Small intestine (tissue), 7 donors: ENCODE measurements around the gene CR1L. TPM values are rescaled to one million over a fixed set of nuclear protein-coding genes. Genes with fewer than 3 reads are reported as not detected.
"Not testable (repeated sequence)": the region's sequence is repeated elsewhere in the genome, so short reads cannot be mapped to it uniquely, and the experiment has no call there.

Source experiments
- DNase-seq, 2 donors: peaks; one replicate each; pipeline versions ENCODE4 v3.0.0 to v3.0.0-alpha.2; 2013
- FAIRE-seq: peaks from 2 replicates; lab custom pipeline; 2012; peaks lifted over from hg19 to GRCh38; lab: Jason Lieb, UNC
- H3K27ac ChIP-seq, 3 donors: one replicate each; pipeline ENCODE4 v1.5.1; 2013; ENCODE audit warnings: low read length in 2 of 3, mild to moderate bottlenecking in 2 of 3, control low read depth in 1 of 3, inconsistent platforms in 1 of 3, low read depth in 1 of 3, moderate library complexity in 1 of 3
- H3K27me3 ChIP-seq, 3 donors: one replicate each; pipeline ENCODE4 v1.6.1; 2013; ENCODE audit warnings: low read length in 3 of 3, inconsistent platforms in 1 of 3; ENCODE audit not compliant: control insufficient read depth in 3 of 3, insufficient read depth in 3 of 3
- H3K36me3 ChIP-seq, 3 donors: one replicate each; pipeline ENCODE4 v1.6.1; 2013; ENCODE audit warnings: low read length in 3 of 3, inconsistent platforms in 1 of 3, low read depth in 1 of 3, mild to moderate bottlenecking in 1 of 3, moderate library complexity in 1 of 3; ENCODE audit not compliant: control insufficient read depth in 3 of 3, insufficient read depth in 2 of 3
- H3K4me1 ChIP-seq, 3 donors: one replicate each; pipeline ENCODE4 v1.6.1; 2013; ENCODE audit warnings: low read length in 2 of 3, inconsistent platforms in 1 of 3, low read depth in 1 of 3, mild to moderate bottlenecking in 1 of 3, moderate library complexity in 1 of 3; ENCODE audit not compliant: control insufficient read depth in 3 of 3, insufficient read depth in 2 of 3
- H3K4me3 ChIP-seq, 3 donors: one replicate each; pipeline ENCODE4 v1.5.1; 2013; ENCODE audit warnings: low read length in 3 of 3, control low read depth in 1 of 3, inconsistent platforms in 1 of 3, low read depth in 1 of 3, mild to moderate bottlenecking in 1 of 3, moderate library complexity in 1 of 3
- H3K9me3 ChIP-seq, 2 donors: one replicate each; pipeline ENCODE4 v1.6.1; 2013; ENCODE audit warnings: low read depth in 1 of 2, low read length in 1 of 2; ENCODE audit not compliant: control insufficient read depth in 2 of 2, insufficient read depth in 1 of 2
- WGBS, 3 donors: extraction: QIAGEN DNeasy Blood & Tissue Kit; methylation state at CpG; one replicate each; pipeline ENCODE4 v1.1.7; 2013; 5-methylcytosine and 5-hydroxymethylcytosine counted together
- polyA plus RNA-seq, 4 donors: library from polyadenylated mRNA; stranded (reverse) in 3 of 4; unstranded in 1 of 4; fragments of 200-250 nt in 3 of 4; fragments of 120-200 nt in 1 of 4; gene quantifications; one replicate each; pipeline versions ENCODE4 v1.2.1 to v1.2.3, GENCODE V29; 2013
- donor health status: healthy with polysubstance abuse.
- donor health status: control.
- donor health status: control.
- donor health status: Bipolar disorder and iron deficiency.
- donor health status: healthy.

CR1L gene
- polyA plus RNA-seq, 4 donors: 0.19 TPM; not detected in 3

DNA sequence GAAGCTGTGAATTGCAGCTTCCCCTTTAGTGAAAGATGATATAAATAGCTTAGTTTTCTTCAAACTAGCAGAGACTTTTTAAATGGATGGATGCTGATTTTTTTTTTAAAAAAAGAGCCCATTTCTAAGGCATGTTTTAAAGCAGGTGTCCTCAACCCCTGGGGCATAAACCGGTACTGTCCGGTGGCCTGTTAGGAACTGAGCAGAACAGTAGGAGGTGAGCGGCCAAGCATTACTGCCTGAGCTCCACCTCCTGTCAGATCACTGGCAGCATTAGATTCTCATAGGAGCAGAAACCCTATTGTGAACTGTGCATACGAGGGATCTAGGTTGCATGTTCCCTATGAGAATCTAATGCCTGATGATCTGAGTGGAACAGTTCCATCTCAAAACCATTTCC, 31.2 kb downstream of the CR1L start:
- Histone ChIP-seq H3K27me3 (peaks cover 0 to 8% (median 2%) of the 10 kb centered on the region in 3 donors), H3K27ac (no peak overlapping the region), H3K4me3 (no peak overlapping the region), H3K36me3 (no peaks in the 10 kb centered on the region), H3K9me3 (no peaks in the 10 kb centered on the region), H3K4me1 (no peaks in the 10 kb centered on the region)
- DNase-seq (no peak), FAIRE-seq (no peak)
- 81 to 89% (median 88%) methylated on average over 4 of the region's 4 CpGs for WGBS, 3 donors

DNA sequence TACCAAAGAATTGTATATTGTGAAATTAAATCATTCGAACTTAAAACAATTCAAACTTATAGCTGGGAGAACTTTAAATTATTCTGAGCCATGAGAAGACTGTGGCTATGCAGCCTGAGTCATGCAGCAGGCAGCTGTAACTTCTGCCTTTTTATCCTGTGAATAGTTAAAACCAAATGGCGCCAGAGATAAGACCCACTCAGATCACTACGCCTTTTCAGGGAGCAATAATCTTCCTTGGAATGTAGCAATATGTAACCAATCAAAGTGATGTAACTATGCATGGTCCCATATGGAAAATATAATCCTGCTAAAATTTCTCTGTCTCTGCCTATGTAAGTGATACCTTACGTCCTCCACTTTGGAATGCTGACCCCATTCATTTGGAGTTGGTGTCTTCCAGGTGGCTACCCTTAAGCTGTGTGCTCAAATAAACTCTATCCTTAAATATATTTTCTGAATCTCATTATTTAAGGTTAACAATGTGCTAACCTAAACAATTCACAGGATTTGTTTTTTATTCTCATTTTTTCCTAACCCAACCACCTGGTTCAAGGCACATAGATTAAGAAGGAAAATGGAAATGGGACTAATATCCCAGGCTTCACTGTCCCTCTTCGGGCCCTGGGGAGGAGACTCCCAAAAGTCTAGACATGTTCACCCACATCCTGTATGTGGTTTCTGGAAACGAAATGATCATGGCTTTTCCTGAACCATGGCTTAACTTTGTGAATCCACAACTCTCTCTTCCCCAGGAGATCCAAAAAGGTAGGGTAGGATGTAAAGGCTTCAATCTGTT, 35.9 kb downstream of the CR1L start:
- not testable (repeated sequence) for H3K4me3 ChIP-seq, H3K27ac ChIP-seq, H3K27me3 ChIP-seq, H3K36me3 ChIP-seq, DNase-seq, FAIRE-seq, H3K9me3 ChIP-seq, H3K4me1 ChIP-seq
- 60 to 71% (median 64%) methylated on average over 6 of the region's 6 CpGs for WGBS, 3 donors

DNA sequence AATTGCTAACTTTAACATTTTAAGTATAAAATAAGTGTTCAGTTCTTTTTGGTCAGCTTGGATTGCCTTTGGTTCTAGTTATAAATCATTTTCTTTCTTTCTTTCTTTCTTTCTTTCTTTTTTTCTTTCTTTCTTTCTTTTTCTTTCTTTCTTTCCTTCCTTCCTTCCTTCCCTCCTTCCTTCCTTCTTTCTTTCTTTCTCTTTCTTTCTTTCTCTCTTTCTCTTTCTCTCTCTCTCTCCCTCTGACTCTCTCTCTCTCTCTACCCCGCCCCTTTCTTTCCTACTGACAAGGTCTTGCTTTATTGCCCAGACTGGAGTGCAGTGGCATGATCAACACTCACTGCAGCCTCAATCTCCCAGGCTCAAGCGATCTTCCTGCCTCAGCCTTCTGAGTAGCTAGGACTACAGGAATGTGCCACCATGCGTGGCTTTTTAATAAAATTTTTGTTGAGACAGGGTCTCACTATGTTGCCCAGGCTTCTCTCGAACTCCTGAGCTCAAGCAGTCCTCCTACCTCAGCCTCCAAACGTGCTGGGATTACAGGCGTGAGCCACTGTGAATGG, 38.0 kb downstream of the CR1L start:
- not testable (repeated sequence) for FAIRE-seq, H3K4me3 ChIP-seq, H3K27ac ChIP-seq, H3K4me1 ChIP-seq, DNase-seq, H3K9me3 ChIP-seq, H3K36me3 ChIP-seq, H3K27me3 ChIP-seq
- 80 to 88% (median 85%) methylated on average over 6 of the region's 6 CpGs for WGBS, 3 donors

DNA sequence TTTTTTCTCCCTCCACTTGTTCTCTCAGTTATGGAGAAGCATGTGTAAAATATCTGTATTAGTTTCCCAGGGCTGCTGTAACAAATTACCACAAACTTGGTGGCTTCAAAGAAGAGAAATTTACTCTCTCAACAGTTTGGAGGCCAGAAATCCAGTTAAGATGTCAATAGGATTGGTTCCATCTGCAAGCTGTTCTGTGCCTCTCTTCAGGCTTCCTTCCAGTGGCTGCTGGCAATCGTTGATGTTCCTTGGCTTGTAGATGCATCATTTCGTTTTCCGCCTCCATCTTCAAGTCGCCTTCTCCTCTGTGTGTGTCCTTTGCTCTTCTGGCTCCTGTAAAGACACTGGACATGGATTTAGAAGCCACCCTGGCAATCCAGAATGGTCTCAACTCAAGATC, 45.6 kb downstream of the CR1L start:
- not testable (repeated sequence) for H3K4me3 ChIP-seq, H3K9me3 ChIP-seq, H3K27ac ChIP-seq, H3K36me3 ChIP-seq, FAIRE-seq, DNase-seq, H3K27me3 ChIP-seq, H3K4me1 ChIP-seq
- WGBS, 3 donors: 75 to 94% (median 87%) methylated on average over 4 of the region's 4 CpGs

DNA sequence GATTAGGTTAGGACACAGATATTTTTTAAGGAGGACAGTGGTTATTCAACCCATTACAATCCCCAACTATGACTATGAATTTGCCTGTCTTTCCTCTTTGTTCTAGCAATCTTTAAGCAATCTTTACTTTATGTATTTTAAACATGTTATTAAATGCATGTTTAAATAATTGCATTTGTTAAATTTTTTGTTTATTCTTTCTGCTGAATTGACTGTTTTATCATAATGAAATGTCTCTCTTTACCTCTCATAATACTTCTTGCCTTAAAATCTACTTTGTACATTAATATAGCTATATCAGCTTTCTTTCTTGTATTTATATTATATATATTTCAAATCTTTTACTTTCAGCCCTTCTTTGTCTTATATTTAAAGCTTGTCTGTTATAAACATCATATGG, 46.1 kb downstream of the CR1L start:
- Histone ChIP-seq H3K4me1 (no peaks in the 10 kb centered on the region), H3K9me3 (no peaks in the 10 kb centered on the region), H3K27ac (no peak overlapping the region), H3K36me3 (no peaks in the 10 kb centered on the region), H3K4me3 (no peak overlapping the region), H3K27me3 (peaks cover 0 to 3% (median 0%) of the 10 kb centered on the region in 3 donors)
- DNase-seq (no peak), FAIRE-seq (peak; percentile 94)

DNA sequence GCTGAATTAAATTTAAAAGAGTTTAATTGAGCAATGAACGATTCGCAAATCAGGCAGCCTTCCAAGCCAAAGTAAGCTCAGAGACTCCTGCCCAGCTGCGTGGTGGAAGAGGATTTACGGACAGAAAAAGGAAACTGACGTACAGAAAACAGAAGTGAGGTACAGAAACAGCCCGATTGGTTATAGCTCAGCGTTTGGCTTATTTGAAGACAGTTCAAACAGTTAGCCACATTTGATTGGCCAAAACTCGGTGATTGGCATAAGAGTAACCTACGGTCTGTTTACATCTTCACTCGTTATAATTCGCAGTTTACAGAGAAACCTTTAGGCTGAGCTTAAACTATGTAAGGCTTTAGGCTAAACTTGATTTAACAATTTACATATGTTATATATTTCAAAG, 46.9 kb downstream of the CR1L start:
- no peak overlapping the region for H3K27ac ChIP-seq

DNA sequence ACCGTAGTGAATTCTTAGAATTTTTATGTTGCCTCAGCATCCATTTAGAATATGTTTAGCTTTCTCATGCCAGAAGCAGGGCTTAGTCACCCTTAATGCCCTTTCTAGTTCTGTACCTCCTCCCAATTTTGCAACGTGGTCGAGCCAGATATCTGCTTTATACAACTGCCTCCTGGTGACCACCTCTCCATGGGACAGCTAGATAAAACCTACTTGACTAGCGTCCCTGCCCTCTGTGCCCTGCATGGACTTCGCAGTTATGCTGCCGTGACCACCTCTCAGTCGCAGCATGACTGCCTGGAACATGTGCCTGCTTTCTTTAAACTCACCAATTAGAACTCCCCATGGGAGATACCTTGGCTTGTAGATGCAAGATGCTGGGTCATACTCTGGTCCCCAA, 47.4 kb downstream of the CR1L start:
- DNase-seq, H3K36me3 ChIP-seq, FAIRE-seq, H3K27ac ChIP-seq, H3K27me3 ChIP-seq, H3K9me3 ChIP-seq, H3K4me3 ChIP-seq, H3K4me1 ChIP-seq: not testable (repeated sequence)
- 82 to 89% (median 84%) methylated on average over 7 of the region's 7 CpGs for WGBS, 3 donors

More for the DNA sequence above, 46.9 kb downstream of the CR1L start:
- WGBS, 3 donors: 80 to 87% (median 85%) methylated on average over 11 of the region's 11 CpGs
- DNase-seq (no peak), FAIRE-seq (no peak)
- Histone ChIP-seq H3K4me3 (no peak overlapping the region), H3K9me3 (no peaks in the 10 kb centered on the region), H3K36me3 (no peaks in the 10 kb centered on the region), H3K27me3 (peaks cover 0 to 3% (median 0%) of the 10 kb centered on the region in 3 donors), H3K4me1 (no peaks in the 10 kb centered on the region)

DNA sequence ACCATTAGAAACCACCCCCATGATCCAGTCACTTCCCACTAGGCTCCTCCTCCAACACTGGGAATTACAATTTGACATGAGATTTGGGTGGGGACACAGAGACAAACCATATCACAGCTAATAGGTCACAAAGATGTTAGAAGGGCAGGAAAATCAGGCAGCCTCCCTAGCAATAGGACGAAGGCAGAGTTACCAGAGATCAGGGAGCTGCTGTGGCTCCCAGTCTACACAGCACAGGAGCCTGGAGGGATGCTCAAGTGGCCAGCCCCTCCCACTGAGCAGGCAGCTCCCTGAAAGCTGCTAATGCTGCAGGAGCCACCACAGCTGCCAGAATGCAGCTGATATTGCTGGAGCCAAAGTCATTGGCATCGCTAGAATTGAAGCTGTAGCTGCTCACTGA, 51.0 kb downstream of the CR1L start:
- WGBS, 3 donors: 73 to 83% (median 75%) methylated on average over 2 of the region's 2 CpGs
- no peak overlapping the region for H3K4me3 ChIP-seq
- H3K4me1 ChIP-seq: no peaks in the 10 kb centered on the region
- no peaks in the 10 kb centered on the region for H3K27me3 ChIP-seq
- DNase-seq (no peak), FAIRE-seq (no peak)
- no peaks in the 10 kb centered on the region for H3K36me3 ChIP-seq
- H3K9me3 ChIP-seq: no peaks in the 10 kb centered on the region
- H3K27ac ChIP-seq: no peak overlapping the region
